GM18868 (cell line): ENCODE measurements around the gene NR2F6.

Experiments
- ATAC-seq: cut with Tn5 transposase; IDR thresholded peaks from one replicate; pipeline ENCODE4 v1.9.1; 2021; ENCODE audit warnings: mild to moderate bottlenecking, moderate library complexity; ENCODE audit not compliant: unreplicated experiment

Gene NR2F6

DNA sequence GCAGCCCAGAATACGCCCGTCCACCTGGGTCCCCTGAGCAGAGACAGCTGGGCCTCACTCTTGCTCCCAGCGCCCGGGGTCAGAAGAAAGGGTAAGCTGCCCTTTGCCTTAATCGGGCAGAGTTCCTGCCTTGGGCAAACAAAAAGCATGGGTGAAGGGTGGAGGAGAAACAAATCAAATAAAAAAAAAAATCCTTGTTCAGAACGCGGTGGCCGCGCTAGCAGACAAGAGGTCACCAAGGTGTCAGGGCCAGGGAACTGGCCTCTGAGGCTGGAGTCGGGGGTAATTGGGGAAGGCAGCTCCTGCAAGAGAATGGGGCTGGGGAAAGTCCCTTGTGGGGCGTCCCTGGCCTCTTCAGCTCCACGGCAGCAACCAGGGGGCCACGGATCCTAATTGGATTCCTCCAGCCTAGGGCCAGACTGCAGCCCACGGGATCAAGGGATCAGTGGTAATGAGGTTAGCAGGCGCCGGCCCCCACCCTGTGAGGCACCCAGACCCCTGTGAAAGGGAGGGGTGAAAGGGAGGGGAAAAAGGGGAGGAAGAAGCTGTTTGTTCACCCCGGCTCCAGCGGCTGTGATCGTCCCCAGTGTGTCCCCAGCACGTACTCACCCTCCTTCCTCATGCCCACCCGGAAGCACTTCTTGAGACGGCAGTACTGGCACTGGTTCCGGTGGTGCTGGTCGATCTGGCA lies 5.5 kb downstream of the NR2F6 start:
- no peak for ATAC-seq

DNA sequence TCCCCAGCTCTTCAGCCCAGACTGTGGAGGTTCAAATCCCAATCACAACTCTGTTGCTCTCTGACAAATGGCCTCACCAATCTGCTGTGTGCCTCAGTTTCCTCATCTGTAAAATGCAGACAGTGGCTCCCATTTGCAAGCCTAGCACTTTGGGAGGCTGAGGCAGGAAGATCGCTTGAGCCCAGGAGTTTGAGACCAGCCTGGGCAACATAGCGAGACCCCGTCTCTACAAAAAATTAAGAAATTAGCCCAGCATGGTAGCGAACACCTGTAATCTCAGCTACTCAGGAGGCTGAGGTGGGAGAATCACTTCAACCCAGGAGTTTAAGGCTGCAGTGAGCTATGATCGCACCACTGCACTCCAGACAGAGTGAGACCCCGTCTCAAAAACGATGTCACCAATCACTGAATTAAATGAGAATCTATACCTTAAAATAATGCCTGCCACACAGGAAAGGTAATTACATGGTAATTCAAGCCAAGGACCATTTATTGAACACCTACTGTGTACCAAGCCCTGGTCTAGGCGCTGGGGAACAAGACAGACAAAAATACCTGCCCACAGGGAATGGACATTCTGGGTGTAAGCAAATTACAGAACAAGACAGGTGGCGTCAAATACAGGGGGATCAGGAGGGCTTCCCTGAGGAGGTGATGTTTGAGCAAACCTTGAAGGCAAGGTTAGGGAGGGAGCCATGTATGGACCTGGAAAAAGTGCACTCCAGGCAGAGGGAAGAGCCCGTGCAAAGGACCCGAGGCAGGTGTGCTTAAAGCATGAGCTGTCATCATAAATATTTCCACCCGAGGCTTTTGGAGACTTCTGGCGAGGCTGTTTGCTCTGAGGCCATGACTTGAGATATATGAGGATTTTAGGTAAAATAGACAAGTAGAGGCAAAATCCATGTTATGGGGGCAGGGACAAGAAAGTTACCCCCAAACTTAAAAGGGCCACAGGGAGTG lies 7.7 kb downstream of the NR2F6 start:
- ATAC-seq, result no peak

DNA sequence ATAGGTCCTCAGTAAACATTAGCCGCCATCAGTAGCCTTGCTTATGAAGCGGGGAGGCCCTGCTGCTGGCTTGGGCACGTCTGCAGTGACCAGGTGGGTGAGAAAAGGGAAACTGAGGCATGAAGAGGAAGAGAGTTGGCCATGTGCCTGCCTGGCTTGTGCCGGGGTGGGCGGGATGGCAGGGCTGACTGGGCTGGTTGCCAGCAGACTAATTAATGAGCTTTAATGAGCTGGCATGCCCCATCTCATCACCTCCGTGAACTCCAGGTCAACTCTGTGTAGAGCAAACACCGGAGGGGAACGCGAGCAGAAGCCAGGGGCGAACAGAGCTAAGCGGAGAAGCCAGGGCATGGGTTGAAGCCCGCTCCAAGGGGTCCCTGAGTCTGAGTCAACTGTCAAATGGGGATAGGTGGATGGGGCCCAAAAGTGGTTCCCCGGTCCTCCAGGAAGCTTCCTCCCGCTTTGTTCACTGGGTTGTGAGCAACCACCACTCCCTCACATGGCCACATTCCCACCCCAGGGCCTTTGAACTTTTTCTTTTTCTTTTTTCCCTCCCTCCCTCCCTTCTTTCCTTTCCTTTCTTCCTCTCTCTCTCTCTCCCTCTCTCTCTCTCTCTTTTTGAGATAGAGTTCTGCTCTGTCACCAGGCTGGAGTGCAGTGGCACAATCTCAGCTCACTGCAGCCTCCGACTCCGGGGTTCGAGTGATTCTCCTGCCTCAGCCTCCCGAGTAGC lies 8.7 kb downstream of the NR2F6 start:
- no peak for ATAC-seq

DNA sequence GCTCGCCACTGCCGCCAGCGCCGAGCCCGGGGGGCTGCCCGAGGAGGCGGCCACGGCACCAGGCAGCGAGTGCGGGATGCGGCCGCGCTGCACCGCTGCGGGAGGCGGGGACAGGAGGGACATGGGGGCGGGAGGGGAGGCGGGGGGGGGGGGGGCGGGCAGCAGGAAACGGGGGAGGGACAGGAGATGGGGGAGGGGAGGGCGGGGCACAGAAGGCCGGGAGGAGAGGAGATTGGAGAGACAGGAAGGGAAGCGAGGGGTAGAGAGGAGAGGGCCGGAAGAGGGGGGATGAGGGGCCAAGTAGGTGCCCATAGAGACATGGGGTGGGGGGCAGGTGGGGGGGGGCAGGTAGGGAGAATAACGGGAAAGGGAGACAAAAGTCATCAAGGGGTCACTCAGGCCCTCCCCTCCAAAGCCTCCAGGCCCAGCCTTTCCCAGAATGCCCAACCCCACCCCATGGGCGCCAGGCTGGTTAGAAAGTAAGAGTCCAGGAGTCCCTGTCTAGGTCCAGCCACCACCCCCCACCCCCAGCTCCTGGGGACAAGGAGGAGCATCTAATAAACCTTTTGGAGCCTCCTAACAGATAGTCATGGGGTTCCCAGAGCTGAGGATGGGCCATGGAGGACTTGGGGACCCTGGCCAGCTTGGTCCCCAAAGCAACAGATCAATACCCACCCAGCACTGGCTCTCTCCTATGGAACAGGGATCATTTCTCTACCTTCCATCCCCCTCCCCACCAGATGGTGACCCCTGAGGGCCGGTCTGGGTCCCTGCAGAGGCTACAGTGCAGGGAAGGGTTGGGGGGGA lies 9.5 kb downstream of the NR2F6 start:
- no peak for ATAC-seq

DNA sequence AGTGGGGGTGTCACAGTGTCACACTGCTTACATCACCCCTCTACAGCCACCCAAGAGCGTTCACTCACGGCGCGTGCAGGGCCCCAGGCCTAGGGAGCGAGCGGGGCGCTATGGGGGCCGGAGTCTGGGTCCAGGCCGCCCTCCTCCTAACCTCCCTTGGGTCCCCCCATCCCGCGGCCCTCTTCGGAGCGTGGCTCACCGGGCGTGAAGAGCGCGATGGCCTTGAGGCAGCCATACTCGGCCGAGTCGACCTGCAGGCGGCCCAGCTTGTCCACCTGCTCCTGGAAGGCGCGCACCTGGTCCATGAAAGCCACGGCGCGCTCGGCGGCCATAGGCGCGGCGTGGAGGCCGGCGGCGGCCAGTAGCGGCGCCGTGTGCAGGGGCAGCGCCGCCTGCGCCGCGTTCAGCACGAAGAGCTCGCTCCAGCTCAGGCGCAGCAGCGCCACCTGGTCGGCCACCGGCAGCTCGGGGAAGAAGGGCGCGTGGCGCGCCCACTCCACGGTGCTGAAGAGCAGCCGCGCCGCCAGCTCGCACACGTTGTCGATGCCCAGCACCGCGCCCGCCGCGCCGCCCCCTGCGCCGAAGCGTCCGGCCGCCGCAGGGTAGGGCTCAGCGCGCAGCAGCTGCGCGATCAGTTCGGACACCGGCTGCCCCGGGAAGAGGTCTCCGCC lies 10.3 kb downstream of the NR2F6 start:
- ATAC-seq, result peak; percentile 70

DNA sequence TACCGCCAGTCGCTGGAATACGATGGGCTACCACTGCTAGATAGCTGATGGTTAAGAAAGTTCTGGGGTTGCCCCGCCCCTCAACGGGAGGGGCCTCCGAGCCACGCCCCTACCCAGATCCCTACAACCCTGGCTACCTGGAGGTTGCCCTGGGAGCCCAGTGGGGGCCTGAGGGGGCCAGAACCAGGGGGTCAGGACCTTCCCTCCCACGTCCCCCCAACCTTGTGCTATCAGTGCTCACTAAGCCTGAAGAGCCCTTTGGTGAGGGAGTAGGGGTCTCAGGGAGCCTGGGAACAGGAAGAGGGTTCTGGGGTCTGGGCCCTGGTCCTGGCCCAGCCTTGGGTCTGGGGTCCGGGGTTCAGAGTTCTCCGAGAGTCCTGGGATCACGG lies 10.8 kb downstream of the NR2F6 start:
- peak; percentile 54 for ATAC-seq

DNA sequence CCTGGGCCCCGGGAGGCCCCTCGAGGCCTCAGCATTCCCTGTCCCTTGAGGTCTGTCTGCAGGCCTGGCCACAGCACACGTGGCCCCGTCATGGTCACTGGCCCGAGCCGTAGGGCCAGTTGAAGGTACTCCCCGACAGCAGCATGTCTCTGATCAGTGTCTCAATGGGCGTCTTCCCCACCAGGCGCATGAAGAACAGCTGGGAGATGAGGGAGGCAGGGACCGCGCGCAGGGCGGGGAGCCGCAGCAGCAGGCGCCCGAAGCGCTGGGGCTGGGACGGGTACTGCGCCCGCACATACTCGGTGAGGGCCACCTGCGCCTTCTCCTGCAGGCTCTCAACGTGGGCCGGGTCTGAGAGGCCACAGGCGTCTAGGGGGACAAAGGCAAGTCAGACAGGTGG lies 13.5 kb downstream of the NR2F6 start:
- no peak for ATAC-seq

DNA sequence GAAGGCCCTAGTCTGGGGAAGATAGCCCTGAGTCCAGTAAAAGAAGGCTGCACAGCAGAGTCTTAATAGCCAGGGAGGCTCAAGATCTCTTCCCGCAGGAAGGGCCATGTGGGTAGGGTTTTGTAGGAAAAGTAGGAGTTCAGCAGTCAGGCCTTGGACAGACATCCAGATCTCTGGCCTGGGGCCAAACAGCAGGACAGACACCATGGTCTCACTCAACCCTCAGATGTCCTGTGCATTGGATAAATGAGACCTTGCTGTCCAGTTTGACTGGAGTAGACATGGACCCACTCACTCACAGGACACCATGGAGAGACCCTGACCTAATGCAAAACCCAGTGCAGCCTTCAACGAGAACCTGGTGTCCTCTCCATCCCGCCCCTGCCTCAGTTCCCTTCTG lies 15.8 kb downstream of the NR2F6 start:
- no peak for ATAC-seq

DNA sequence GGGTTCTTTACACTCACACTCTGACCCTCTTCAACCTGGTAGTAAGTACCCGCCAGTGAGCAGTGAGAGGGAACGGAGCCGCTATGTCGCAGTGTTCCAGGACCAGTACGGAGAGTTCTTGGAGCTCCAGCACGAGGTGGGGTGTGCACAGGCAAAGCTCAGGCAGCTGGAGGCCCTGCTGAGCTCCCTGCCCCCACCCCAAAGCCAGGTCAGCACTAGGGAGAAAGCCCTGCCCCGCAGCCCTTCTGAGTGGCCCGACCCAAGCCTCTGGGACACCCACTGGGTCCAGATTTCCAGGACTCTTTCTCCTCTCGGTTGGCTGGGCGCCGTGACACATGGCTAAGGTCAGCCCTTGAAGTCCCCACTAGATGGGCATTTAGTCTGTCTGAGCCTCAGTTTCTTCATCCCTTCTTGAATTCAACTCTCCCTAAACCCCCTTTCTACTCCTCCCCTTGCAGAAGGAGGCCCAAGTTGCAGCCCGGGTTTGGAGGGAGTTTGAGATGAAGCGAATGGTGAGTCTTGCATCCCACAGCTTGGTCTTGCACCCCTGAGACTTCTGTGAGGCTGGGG lies 17.8 kb downstream of the NR2F6 start:
- no peak for ATAC-seq

DNA sequence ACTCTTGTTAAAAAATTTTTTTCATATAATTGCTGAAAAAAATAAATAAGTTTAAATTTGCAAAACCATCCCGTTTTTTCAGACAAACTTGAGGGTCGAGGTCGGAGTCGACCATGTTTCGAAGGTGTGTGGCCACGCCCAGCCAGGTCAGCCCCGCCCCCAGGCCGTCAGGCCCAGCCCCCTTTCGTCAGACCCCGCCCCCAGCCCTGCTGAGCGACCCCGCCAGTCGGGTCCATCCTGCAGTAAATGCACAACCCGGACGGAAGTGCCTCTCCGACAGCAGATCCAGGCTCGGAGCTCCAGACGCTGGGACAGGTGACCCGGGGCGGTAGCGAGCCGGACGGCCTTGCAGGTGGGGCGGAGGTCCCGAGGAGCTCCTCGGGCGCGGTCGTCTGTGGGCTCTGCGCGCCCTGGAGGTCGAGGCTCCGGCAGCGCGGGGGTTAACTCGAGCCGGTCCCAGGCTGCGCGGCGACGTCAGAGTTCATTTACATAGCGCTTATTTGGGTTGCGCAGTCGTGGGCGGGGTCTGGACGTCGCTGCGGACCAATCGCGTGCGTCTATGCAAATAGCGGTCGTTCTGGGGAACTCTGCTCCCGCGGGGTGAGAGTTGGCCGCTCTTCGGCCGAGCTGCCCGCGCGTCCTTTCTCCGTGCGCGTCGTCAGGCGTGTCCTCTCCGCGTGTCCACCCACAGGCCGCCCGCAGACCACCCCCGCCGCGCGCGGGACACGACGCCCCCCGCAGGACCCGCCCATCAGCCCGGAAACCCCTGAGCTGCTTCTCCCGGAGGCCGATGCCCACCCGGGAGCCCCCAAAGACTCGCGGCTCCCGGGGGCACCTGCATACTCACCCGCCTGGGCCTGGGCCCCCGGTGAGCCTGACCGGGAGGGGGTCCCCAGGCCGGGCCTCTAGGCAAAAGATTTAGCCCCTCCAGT lies 19.5 kb downstream of the NR2F6 start, which contains the start of gene OCEL1:
Gene OCEL1, plus strand, starts transcription at position 225 of the 932 bp plus-strand sequence. Its CDS starts 22 bp downstream, at position 247.
- ATAC-seq, result peak; percentile 86

DNA sequence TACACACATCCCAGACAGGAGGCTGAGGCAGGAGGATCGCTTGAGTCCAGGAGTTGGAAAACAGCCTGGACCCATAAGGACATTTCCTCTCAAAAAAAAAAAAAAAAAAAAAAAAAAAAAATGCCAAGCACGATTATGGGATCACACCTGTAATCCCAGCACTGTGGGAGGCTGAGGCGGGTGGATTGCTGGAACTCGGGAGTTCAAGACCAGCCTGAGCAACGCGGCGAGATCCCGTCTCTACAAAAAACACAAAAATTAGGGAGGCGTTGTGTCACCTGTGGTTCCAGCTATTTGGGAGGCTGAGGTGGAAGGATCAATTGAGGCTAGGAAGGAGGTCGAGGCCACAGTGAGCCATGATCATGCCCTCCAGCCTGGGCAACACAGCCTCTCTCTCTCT lies 20.7 kb downstream of the NR2F6 start:
- no peak for ATAC-seq

DNA sequence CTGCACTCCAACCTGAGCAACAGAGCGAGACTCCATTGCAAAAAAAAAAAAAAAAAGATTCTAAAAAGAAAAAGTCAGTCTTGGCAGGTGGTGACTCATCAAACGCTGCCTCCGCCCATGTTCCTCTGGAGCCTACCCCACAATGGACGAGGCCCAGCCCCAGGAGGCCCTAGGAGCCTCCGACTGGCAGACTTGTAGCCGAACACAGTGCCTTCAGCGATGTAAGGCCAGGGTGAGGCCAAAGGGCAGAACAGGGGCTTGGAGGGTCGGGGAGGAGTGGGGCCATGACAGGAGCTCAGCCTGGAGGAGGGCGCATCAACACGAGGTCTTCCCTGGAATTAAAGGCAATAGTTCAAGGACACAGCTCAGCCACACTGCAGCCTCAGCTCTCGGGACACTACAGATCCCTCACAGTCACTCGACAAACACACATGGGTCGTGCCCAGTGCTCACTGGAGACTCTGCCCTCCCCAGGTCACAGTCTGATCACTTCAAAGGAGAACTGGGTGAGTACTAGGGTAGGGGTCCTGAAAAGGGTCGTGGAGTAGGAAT lies 25.4 kb downstream of the NR2F6 start:
- no peak for ATAC-seq

DNA sequence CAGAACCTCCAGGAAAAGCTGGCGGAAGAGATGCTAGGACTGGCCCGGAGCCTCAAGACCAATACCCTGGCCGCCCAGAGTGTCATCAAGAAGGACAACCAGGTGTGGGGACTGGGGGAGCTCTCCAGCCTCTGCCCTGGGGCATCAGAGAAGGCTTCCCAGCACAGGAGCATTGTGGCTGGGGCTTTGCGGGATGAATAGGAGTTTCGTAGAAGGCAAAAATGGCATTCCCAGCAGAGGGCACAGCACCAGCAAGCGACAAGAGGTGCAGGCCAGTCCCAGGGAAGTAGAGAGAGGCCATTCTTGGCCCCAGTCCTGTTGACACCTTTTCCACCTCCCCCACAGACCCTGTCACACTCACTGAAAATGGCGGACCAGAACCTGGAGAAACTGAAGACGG lies 26.4 kb downstream of the NR2F6 start:
- no peak for ATAC-seq

DNA sequence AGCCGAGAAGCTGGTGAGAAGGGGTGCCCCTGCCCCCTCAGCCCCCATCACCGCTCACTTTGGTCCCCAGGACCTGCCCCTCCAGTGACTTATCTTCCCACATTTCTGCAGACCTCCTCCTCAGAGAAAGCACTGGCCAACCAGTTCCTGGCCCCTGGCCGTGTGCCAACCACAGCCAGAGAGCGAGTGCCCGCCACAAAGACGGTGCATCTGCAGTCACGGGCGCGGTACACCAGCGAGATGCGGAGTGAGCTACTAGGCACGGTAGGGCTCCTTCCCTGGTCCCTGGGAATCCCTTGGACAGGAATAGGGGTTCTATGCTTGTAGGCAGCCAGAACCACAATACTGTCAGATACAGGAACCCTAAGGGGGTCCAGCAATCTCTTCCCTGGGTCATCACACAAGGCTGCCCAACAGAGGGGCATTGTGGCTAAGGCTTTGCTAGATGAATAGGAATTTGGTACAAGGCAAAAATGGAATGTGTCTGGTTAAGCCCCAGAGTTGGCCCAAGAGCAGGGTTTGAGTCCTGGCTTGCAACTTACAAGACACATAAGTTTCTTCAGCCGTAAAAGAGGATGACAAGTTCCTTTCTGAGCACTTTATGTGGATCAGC lies 29.6 kb downstream of the NR2F6 start:
- no peak for ATAC-seq

DNA sequence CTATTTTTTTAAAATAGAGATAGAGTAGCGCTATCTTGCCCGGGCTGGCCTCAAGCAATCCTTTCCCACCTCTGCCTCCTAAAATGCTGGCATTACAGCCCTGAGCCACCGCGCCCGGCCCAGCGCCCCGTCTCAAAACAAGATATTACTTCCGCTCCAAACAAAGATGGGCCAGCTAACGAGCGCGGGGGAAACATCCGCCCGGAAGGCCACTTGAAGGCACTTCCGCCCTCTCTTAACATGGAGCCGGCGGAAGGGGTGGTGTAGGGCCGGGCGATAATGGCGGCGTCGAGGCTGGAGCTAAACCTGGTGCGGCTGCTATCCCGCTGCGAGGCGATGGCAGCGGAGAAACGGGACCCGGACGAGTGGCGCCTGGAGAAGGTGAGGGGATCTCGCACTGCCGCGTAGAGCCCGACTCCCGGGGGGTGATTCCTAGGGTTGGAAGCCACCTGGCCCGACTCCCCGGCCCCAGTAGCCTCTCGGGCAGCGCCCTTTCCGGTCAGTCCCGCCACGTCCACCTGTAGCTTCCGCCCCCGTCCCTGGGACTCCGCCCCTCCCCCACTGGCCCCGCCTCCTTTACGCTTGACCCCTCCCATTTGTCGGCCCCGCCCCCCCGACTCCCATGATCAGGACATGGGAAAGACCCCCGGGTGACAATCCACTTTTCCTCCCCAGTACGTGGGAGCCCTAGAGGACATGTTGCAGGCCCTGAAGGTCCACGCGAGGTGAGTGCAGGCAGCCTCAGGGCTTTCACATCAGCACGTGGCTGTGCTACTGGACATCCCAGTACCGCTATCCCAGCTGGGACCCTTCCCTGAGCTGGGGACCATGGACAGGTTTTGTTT lies 30.4 kb downstream of the NR2F6 start, which contains the start of gene USE1:
Gene USE1, plus strand, starts transcription at position 231 of the 845 bp plus-strand sequence. Its CDS starts 49 bp downstream, at position 280.
- ATAC-seq, result peak; percentile 63

DNA sequence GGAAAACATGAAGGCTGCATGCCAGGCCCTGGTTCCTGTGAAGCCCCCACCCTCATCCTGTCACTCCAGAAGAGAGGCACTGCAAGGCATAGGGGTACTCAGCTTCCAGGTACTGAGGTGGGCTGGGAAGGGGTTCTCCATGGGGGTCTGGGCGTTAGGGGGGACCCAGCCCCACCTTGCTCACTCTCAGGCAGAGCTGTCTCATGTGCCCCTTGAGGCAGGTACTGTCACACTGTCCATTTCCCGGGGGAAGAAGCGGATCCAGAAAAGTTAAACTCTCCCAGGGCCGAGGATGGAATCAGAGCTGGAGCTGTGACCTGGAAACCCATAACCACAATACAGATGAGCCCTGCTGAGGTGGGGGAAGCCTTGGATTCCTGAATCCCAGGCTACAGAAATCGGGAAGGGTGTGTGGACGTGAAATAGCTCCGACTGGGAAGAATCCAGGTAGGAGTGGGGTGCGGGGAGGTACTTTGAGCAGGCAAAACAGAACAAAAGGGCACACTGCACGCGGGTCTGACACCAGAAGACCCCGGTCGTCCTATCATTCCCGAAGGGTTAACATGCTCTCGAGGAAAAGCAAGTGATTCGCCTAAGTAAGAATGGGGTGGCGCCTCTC lies 31.1 kb downstream of the NR2F6 start:
- ATAC-seq, result no peak
